HepG2 (cell line): Measurements from ENCODE around the gene PLXNA3. TPM values are rescaled to one million over a fixed set of nuclear protein-coding genes. Genes with fewer than 3 reads are reported as not detected.

Source experiments
- ATAC-seq: fragments of 200-7000 bp; cut with Tn5 transposase; 3 replicates; pipeline ENCODE4 v1.9.1; 2020; ENCODE audit warnings: mild to moderate bottlenecking, moderate library complexity
- BruUV-seq: library from RNA; stranded (reverse); fragments of 400-500 nt; replicated peaks from 2 replicates; lab custom pipeline; 2021; lab: Mats Ljungman, UMichigan
- CTCF ChIA-PET: fragments of 300-600 bp; formaldehyde crosslinking; extraction: SDS; loops from one replicate; lab custom pipeline; 2021; ENCODE audit warnings: low total read pairs, inconsistent platforms, low intra/inter-chr PET ratio; lab: Yijun Ruan, JAX
- POLR2A ChIA-PET: fragments of 350-600 bp; sonication (Branson Sonifier 250); formaldehyde crosslinking; loops from one replicate; lab custom pipeline; 2020; ENCODE audit warnings: antibody characterized with exemption, inconsistent platforms; lab: Yijun Ruan, JAX
- DNase-seq: peaks from one replicate; pipeline ENCODE4 v3.0.0-alpha.2; 2015; ENCODE audit warnings: low spot score
- FAIRE-seq: peaks from 3 replicates; lab custom pipeline; 2011; peaks lifted over from hg19 to GRCh38; lab: Jason Lieb, UNC
- H2AFZ ChIP-seq: one replicate; pipeline ENCODE4 v1.6.1; 2011; ENCODE audit warnings: low read length, inconsistent platforms
- H3K27ac ChIP-seq: fragments of 300-600 bp; 3 replicates; pipeline ENCODE4 v1.8.0; 2011; ENCODE audit warnings: mixed run types, mild to moderate bottlenecking, mixed read lengths, low read length, inconsistent platforms; ENCODE audit not compliant: insufficient read depth; ENCODE audit errors: extremely low read length
- H3K27me3 ChIP-seq, 2 experiments: fragments of 200-600 bp in 1 of 2; 2 replicates in 1 of 2; 3 replicates in 1 of 2; pipeline versions ENCODE4 v1.6.0 to v1.8.0; 2011; ENCODE audit warnings: low read length in 2 of 2, mild to moderate bottlenecking in 2 of 2, moderate library complexity in 2 of 2, inconsistent platforms in 1 of 2; ENCODE audit not compliant: insufficient read depth in 2 of 2, control insufficient read depth in 1 of 2
- H3K36me3 ChIP-seq, 2 experiments: fragments of 200-600 bp in 1 of 2; replicated peaks in 1 of 2; 2 replicates in 1 of 2; 3 replicates in 1 of 2; pipeline versions ENCODE4 v1.5.1 to v1.8.0; 2011; ENCODE audit warnings: low read length in 2 of 2, inconsistent platforms in 1 of 2; ENCODE audit not compliant: insufficient read depth in 2 of 2, control insufficient read depth in 1 of 2
- H3K4me1 ChIP-seq: 2 replicates; pipeline ENCODE4 v1.5.1; 2012; ENCODE audit warnings: low read length, inconsistent platforms; ENCODE audit not compliant: insufficient read depth
- H3K4me2 ChIP-seq: 2 replicates; pipeline ENCODE4 v1.6.0; 2011; ENCODE audit warnings: low read depth, low read length, inconsistent platforms
- H3K4me3 ChIP-seq, 3 experiments: fragments of 200-600 bp in 1 of 3; sonication (generic), shearing (Covaris generic) in 1 of 3; replicated peaks in 1 of 3; 2 replicates each; pipeline ENCODE4 v1.5.1; 2011 to 2016; ENCODE audit warnings: low read length in 3 of 3, inconsistent platforms in 2 of 3, low read depth in 2 of 3, mild to moderate bottlenecking in 2 of 3, control low read depth in 1 of 3, mixed read lengths in 1 of 3; ENCODE audit not compliant: insufficient read depth in 1 of 3
- H3K79me2 ChIP-seq: one replicate; pipeline ENCODE4 v1.6.1; 2011; ENCODE audit warnings: low read length, inconsistent platforms; ENCODE audit not compliant: insufficient read depth
- H3K9ac ChIP-seq: 2 replicates; pipeline ENCODE4 v1.6.0; 2011; ENCODE audit warnings: mild to moderate bottlenecking, low read depth, low read length, inconsistent platforms; ENCODE audit not compliant: insufficient read depth
- H3K9me3 ChIP-seq: 2 replicates; pipeline ENCODE4 v1.5.1; 2012; ENCODE audit warnings: mild to moderate bottlenecking, low read length
- H4K20me1 ChIP-seq: 2 replicates; pipeline ENCODE4 v1.6.0; 2011; ENCODE audit warnings: inconsistent platforms, mild to moderate bottlenecking, low read length, moderate library complexity; ENCODE audit not compliant: insufficient read depth
- HDAC6 ChIP-seq: fragments of 200-600 bp; sonication (generic); IDR thresholded peaks from 2 replicates; pipeline ENCODE4 v1.7.0; 2017; ENCODE audit warnings: mild to moderate bottlenecking, antibody characterized with exemption, low read length, low read depth
- IRX3 ChIP-seq: sonication (generic); formaldehyde crosslinking; IDR thresholded peaks from 2 replicates; pipeline ENCODE4 v1.8.1; 2023; ENCODE audit warnings: mild to moderate bottlenecking, low read depth, missing genetic modification reagents, borderline replicate concordance
- NR2F6 ChIP-seq, 2 experiments: IDR thresholded peaks; 2 replicates each; pipeline ENCODE4 v1.6.1; 2016; ENCODE audit warnings: antibody characterized with exemption in 1 of 2, mild to moderate bottlenecking in 1 of 2
- ZNF264 ChIP-seq: sonication (generic); formaldehyde crosslinking; IDR thresholded peaks from 2 replicates; pipeline ENCODE4 v1.4.0; 2020; ENCODE audit warnings: missing genetic modification reagents
- ZNF550 ChIP-seq: sonication (generic); formaldehyde crosslinking; IDR thresholded peaks from 2 replicates; pipeline ENCODE4 v1.4.0; 2020; ENCODE audit warnings: mild to moderate bottlenecking, missing genetic modification reagents, borderline replicate concordance
- WGBS: methylation state at CpG from one replicate; pipeline ENCODE4 v1.1.6; 2017; ENCODE audit warnings: low lambda C conversion rate; 5-methylcytosine and 5-hydroxymethylcytosine counted together
- in situ Hi-C: cut with HindIII; loops from 2 replicates; pipeline ENCODE4 v1.10.0; 2017; ENCODE audit warnings: low pct_unique_long_range_greater_than_20kb; ENCODE audit not compliant: extremely low pct_ligation_motif_present
- intact Hi-C: fragments of 100-400 bp; cut with micrococcal nuclease; formaldehyde crosslinking; loops from one replicate; pipeline ENCODE4 v1.10.0; 2022; ENCODE audit not compliant: unreplicated experiment
- polyA plus RNA-seq, 8 experiments: library from polyadenylated mRNA; depleted of rRNA in 3 of 8; stranded (reverse) in 7 of 8; unstranded in 1 of 8; fragments of >200 nt; fragmentation: Illumina TruSeq in 4 of 8; extraction: Trizol in 4 of 8; gene quantifications; 2 replicates each; pipeline versions ENCODE4 v1.2.1 to v1.2.3, GENCODE V29; 2011 to 2016; ENCODE audit warnings: low read depth in 4 of 8, missing spikeins in 1 of 8, mixed read lengths in 1 of 8; ENCODE audit not compliant: insufficient read depth in 1 of 8
- total RNA-seq, 5 experiments: library from RNA; depleted of rRNA; stranded (reverse); fragments of >200 nt; fragmentation: Illumina TruSeq; extraction: Trizol; gene quantifications; 2 replicates each; pipeline ENCODE4 v1.2.3, GENCODE V29; 2016; ENCODE audit warnings: low read depth in 1 of 5
- TF ChIP-seq, protein P1 (sequence below): fragments of 450-650 bp; IDR thresholded peaks from 2 replicates; pipeline ENCODE4 v1.6.1; 2017
- TF ChIP-seq, protein P2 (sequence below): sonication (generic); formaldehyde crosslinking; IDR thresholded peaks from 2 replicates; pipeline ENCODE4 v1.4.0; 2020; ENCODE audit warnings: missing genetic modification reagents

The PLXNA3 gene
- total and polyA plus RNA-seq, 2 of the 13 experiments (the other 11 are each of a cell fraction or from before 2014, with no cell fraction given): 5.8 to 20.6 TPM

DNA sequence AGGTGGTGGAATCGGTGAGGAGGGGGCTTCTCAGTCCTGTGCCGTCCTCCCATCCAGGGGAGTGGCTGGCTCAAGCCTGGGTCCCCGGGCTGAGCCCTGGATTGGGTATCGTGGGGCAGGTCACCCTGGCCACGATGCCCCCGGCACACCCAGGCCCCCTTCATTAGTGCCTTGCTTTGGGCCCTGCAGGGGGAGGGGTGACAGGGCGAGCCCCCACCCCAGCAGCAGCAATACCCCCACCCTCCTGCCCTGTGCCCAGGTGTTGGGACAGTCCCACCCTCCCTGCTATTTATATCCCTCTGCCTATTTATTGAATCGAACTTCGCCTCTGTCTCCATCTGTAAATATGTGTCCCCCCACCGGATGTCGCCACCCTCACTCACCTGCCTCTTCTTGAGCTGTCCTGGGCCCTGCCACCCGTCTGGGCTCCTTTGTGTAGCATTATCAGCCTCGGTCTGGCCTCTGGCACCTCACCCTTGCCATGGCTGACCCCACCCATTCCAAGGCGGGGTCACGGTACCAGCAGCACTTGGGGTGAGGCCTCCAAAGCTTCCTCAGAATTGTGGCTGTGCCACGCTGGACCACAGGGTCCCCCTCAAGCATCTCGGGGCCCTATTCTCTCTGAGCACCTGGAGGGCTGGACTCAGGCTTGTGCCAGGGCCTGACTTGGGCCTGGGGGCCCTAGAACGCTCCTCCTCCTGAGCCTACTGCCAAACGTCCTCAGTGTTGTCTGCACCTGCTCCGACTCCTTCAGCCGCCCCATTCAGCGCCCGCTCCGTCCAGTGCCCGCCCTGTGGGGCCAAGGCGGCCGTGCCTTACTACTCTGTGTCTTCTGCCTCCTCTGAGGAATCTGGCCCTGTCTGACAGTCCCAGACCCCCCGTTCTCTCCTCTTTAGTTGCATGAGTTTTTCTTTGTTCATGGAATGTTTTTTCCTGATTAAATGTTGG is 14.9 kb downstream of the PLXNA3 start:
- no peak overlapping the region for H2AFZ ChIP-seq
- no peak overlapping the region for H3K4me3 ChIP-seq
- ATAC-seq (no peak), DNase-seq (no peak), FAIRE-seq (no peak)
- H3K4me2 ChIP-seq: no peak overlapping the region
- no peaks in the 10 kb centered on the region for H3K27me3 ChIP-seq
- TF ChIP-seq NR2F6 (IDR thresholded peaks at IDR 0.05) (no peak), NR2F6 (CRISPR knock-in tag; IDR thresholded peaks at IDR 0.05) (no peak)
- TF ChIP-seq, protein P1, sequence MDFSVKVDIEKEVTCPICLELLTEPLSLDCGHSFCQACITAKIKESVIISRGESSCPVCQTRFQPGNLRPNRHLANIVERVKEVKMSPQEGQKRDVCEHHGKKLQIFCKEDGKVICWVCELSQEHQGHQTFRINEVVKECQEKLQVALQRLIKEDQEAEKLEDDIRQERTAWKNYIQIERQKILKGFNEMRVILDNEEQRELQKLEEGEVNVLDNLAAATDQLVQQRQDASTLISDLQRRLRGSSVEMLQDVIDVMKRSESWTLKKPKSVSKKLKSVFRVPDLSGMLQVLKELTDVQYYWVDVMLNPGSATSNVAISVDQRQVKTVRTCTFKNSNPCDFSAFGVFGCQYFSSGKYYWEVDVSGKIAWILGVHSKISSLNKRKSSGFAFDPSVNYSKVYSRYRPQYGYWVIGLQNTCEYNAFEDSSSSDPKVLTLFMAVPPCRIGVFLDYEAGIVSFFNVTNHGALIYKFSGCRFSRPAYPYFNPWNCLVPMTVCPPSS: no peak
- peaks cover 16% of the 10 kb centered on the region for H3K4me1 ChIP-seq
- peaks cover 2 to 4% of the 10 kb centered on the region in 2 experiments; a peak in 1 of 5 replicates for H3K36me3 ChIP-seq
- CTCF ChIA-PET: no interaction called here
- in situ Hi-C loops: no loop called here
- no peaks in the 10 kb centered on the region for H3K9me3 ChIP-seq
- H3K27ac ChIP-seq: no peak overlapping the region
- H3K9ac ChIP-seq: no peak overlapping the region
- H4K20me1 ChIP-seq: no peaks in the 10 kb centered on the region
- POLR2A ChIA-PET: interaction anchor here (1.3 kb wide), 1 partner anchor 17 kb away, joined by 3 read pairs; the partner anchor contains the start of gene SLC10A3
- H3K79me2 ChIP-seq: no peaks in the 10 kb centered on the region
- no TSS peak for BruUV-seq
- intact Hi-C loops: no loop called here
- WGBS: 98% methylated on average over 18 of the region's 28 CpGs

DNA sequence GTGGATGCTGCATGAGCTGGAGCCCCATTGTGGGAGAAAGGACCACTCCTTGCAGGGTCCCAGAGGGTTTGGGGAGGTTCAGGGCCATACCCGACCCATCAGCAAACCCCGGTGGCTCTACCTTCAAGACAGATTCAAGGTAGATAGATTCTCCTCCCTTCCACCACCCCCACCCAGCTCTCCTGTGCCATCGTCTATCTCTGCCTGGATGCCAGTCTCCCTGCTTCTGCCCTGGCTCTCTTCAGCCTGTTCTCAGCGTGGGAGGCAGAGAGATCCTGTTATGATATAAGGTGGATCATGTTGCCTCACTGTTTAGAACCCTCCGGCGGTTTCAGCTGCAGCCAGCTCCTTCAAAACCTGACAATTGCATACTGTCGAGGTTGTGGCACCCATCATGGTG is 15.6 kb downstream of the PLXNA3 start:
- H3K36me3 ChIP-seq: peaks cover 2 to 3% of the 10 kb centered on the region in 2 experiments; a peak in 1 of 5 replicates
- CTCF ChIA-PET: no interaction called here
- ATAC-seq: no peak
- H3K79me2 ChIP-seq: no peaks in the 10 kb centered on the region
- no peak for DNase-seq
- no peaks in the 10 kb centered on the region for H3K9me3 ChIP-seq
- H3K27ac ChIP-seq: no peak overlapping the region
- peaks cover 20% of the 10 kb centered on the region for H3K4me1 ChIP-seq
- TF ChIP-seq ZNF264: no peak
- TF ChIP-seq HDAC6: no peak
- no peak for TF ChIP-seq ZNF550 (CRISPR knock-in tag)
- TF ChIP-seq IRX3 (CRISPR knock-in tag): no peak
- TF ChIP-seq, protein P2, sequence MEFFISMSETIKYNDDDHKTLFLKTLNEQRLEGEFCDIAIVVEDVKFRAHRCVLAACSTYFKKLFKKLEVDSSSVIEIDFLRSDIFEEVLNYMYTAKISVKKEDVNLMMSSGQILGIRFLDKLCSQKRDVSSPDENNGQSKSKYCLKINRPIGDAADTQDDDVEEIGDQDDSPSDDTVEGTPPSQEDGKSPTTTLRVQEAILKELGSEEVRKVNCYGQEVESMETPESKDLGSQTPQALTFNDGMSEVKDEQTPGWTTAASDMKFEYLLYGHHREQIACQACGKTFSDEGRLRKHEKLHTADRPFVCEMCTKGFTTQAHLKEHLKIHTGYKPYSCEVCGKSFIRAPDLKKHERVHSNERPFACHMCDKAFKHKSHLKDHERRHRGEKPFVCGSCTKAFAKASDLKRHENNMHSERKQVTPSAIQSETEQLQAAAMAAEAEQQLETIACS (CRISPR knock-in tag): no peak
- no peak overlapping the region for H3K4me2 ChIP-seq
- intact Hi-C loops (no loop called here), in situ Hi-C loops (no loop called here)
- no peak overlapping the region for H2AFZ ChIP-seq
- H4K20me1 ChIP-seq: no peaks in the 10 kb centered on the region
- no peak overlapping the region for H3K4me3 ChIP-seq
- no peak for FAIRE-seq
- WGBS: 96% methylated on average over 4 of the region's 7 CpGs
- no TSS peak for BruUV-seq
- H3K9ac ChIP-seq: no peak overlapping the region
- H3K27me3 ChIP-seq: no peaks in the 10 kb centered on the region
- POLR2A ChIA-PET: interaction anchor here (1.3 to 1.4 kb wide), 2 partner anchors 17 to 76 kb away, joined by 3 to 4 read pairs; partner anchors contain the start of gene SLC10A3
